GM23338 (cell line): Measurements from ENCODE around the gene OCA2. TPM values are rescaled to one million over a fixed set of nuclear protein-coding genes. Genes with fewer than 3 reads are reported as not detected.

Experiments
- ATAC-seq: fragments of 200-7000 bp; cut with Tn5 transposase; 3 replicates; pipeline ENCODE4 v1.9.1; 2020
- DNase-seq: peaks from one replicate; pipeline ENCODE4 v3.0.0-alpha.2; 2015; ENCODE audit warnings: low spot score
- H2AFZ ChIP-seq: fragments of 200-600 bp; sonication (generic); 2 replicates; pipeline ENCODE4 v1.8.0; 2016; ENCODE audit warnings: antibody characterized with exemption, mild to moderate bottlenecking, moderate library complexity
- H3F3A ChIP-seq: fragments of 200-600 bp; sonication (generic); replicated peaks from 2 replicates; pipeline ENCODE4 v1.8.0; 2017; ENCODE audit warnings: antibody characterized with exemption, mixed run types, low read depth
- H3K27ac ChIP-seq: fragments of 200-600 bp; sonication (generic); 2 replicates; pipeline ENCODE4 v1.6.1; 2016; ENCODE audit warnings: low read depth
- H3K27me3 ChIP-seq: fragments of 200-600 bp; sonication (generic); 2 replicates; pipeline ENCODE4 v1.8.0; 2016; ENCODE audit warnings: mild to moderate bottlenecking, mixed run types, moderate library complexity; ENCODE audit not compliant: insufficient read depth
- H3K36me3 ChIP-seq: fragments of 200-600 bp; sonication (generic); 2 replicates; pipeline ENCODE4 v1.8.0; 2016; ENCODE audit warnings: mild to moderate bottlenecking; ENCODE audit not compliant: insufficient read depth
- H3K4me1 ChIP-seq: fragments of 200-600 bp; sonication (generic); 2 replicates; pipeline ENCODE4 v1.8.0; 2016; ENCODE audit warnings: mild to moderate bottlenecking, moderate library complexity; ENCODE audit not compliant: insufficient read depth
- H3K4me2 ChIP-seq: fragments of 200-600 bp; sonication (generic); 2 replicates; pipeline ENCODE4 v1.7.1; 2017; ENCODE audit warnings: mixed run types
- H3K4me3 ChIP-seq: fragments of 200-600 bp; sonication (generic); 2 replicates; pipeline ENCODE4 v1.6.1; 2016; ENCODE audit warnings: mixed run types
- H3K79me2 ChIP-seq: fragments of 200-600 bp; sonication (generic); replicated peaks from 2 replicates; pipeline ENCODE4 v1.8.0; 2017; ENCODE audit warnings: mild to moderate bottlenecking; ENCODE audit not compliant: insufficient read depth
- H3K9me2 ChIP-seq: fragments of 200-600 bp; sonication (generic); 2 replicates; pipeline ENCODE4 v1.8.0; 2017; ENCODE audit not compliant: insufficient read depth
- H4K20me1 ChIP-seq: fragments of 200-600 bp; sonication (generic); replicated peaks from 2 replicates; pipeline ENCODE4 v1.8.0; 2017; ENCODE audit warnings: mild to moderate bottlenecking; ENCODE audit not compliant: insufficient read depth
- H3K27ac Mint-ChIP-seq: 2 replicates; pipeline ENCODE4 v1.8.0; 2020; ENCODE audit warnings: inconsistent platforms, mild to moderate bottlenecking, moderate library complexity, mixed read lengths
- H3K27me3 Mint-ChIP-seq: 3 replicates; pipeline ENCODE4 v1.8.0; 2022; ENCODE audit warnings: low read depth, mild to moderate bottlenecking, moderate library complexity, mixed read lengths, inconsistent platforms; ENCODE audit not compliant: insufficient read depth, poor library complexity
- H3K36me3 Mint-ChIP-seq: 3 replicates; pipeline ENCODE4 v1.8.0; 2021; ENCODE audit warnings: low read depth, mild to moderate bottlenecking, inconsistent platforms, moderate library complexity, mixed read lengths
- H3K4me1 Mint-ChIP-seq: 3 replicates; pipeline ENCODE4 v1.8.0; 2020; ENCODE audit warnings: mild to moderate bottlenecking, inconsistent platforms, mixed read lengths
- H3K4me3 Mint-ChIP-seq: 3 replicates; pipeline ENCODE4 v1.8.0; 2021; ENCODE audit warnings: moderate library complexity, mild to moderate bottlenecking, inconsistent platforms, mixed read lengths
- H3K9me3 Mint-ChIP-seq: 3 replicates; pipeline ENCODE4 v1.8.0; 2020; ENCODE audit warnings: moderate library complexity, mild to moderate bottlenecking, inconsistent platforms, mixed read lengths
- CREB1 ChIP-seq: fragments of 250-450 bp; sonication (Bioruptor Pico); IDR thresholded peaks from 2 replicates; pipeline ENCODE4 v1.5.0; 2020; ENCODE audit warnings: low read depth, mild to moderate bottlenecking, moderate library complexity
- EZH2 ChIP-seq: fragments of 200-600 bp; sonication (generic); IDR thresholded peaks from one replicate; pipeline ENCODE4 v1.8.0; 2017; ENCODE audit warnings: antibody characterized with exemption, mild to moderate bottlenecking, low read depth; ENCODE audit not compliant: unreplicated experiment
- NANOG ChIP-seq: IDR thresholded peaks from 2 replicates; pipeline ENCODE4 v1.6.1; 2016; ENCODE audit warnings: antibody characterized with exemption, borderline replicate concordance
- STAT1 ChIP-seq: IDR thresholded peaks from one replicate; pipeline ENCODE4 v1.6.1; 2016; ENCODE audit warnings: antibody characterized with exemption; ENCODE audit not compliant: unreplicated experiment
- ZNF114 ChIP-seq: fragments of 250-450 bp; sonication (Bioruptor Pico); IDR thresholded peaks from 2 replicates; pipeline ENCODE4 v1.5.0; 2020; ENCODE audit warnings: mild to moderate bottlenecking, moderate library complexity
- polyA plus RNA-seq: library from polyadenylated mRNA; unstranded; fragments of >200 nt; fragmentation: Nextera tagmentation; extraction: Ambion mirVana; gene quantifications from 2 replicates; pipeline ENCODE4 v1.2.1, GENCODE V29; 2016
- total RNA-seq: library from RNA; depleted of rRNA; stranded (reverse); fragments of >200 nt; shearing (Covaris generic); gene quantifications from 2 replicates; pipeline ENCODE4 v1.2.3, GENCODE V29; 2014
- TF ChIP-seq, protein P1 (sequence below), 2 experiments: fragments of 200-600 bp in 1 of 2; sonication (generic) in 1 of 2; conservative IDR thresholded peaks; 2 replicates each; pipeline versions ENCODE4 v1.5.1 to v1.6.1; 2016 to 2017; ENCODE audit warnings: antibody characterized with exemption in 2 of 2, low read depth in 2 of 2, mild to moderate bottlenecking in 2 of 2, moderate library complexity in 1 of 2
- TF ChIP-seq, protein P2 (sequence below): IDR thresholded peaks from 2 replicates; pipeline ENCODE4 v1.6.1; 2016; ENCODE audit warnings: antibody characterized with exemption
- TF ChIP-seq, protein P3 (sequence below): fragments of 250-450 bp; sonication (Bioruptor Pico); IDR thresholded peaks from 2 replicates; pipeline ENCODE4 v1.5.0; 2020; ENCODE audit warnings: mild to moderate bottlenecking, moderate library complexity

The OCA2 gene
- total and polyA plus RNA-seq, 2 experiments from 2014 or later, result 0.40 to 0.69 TPM

DNA sequence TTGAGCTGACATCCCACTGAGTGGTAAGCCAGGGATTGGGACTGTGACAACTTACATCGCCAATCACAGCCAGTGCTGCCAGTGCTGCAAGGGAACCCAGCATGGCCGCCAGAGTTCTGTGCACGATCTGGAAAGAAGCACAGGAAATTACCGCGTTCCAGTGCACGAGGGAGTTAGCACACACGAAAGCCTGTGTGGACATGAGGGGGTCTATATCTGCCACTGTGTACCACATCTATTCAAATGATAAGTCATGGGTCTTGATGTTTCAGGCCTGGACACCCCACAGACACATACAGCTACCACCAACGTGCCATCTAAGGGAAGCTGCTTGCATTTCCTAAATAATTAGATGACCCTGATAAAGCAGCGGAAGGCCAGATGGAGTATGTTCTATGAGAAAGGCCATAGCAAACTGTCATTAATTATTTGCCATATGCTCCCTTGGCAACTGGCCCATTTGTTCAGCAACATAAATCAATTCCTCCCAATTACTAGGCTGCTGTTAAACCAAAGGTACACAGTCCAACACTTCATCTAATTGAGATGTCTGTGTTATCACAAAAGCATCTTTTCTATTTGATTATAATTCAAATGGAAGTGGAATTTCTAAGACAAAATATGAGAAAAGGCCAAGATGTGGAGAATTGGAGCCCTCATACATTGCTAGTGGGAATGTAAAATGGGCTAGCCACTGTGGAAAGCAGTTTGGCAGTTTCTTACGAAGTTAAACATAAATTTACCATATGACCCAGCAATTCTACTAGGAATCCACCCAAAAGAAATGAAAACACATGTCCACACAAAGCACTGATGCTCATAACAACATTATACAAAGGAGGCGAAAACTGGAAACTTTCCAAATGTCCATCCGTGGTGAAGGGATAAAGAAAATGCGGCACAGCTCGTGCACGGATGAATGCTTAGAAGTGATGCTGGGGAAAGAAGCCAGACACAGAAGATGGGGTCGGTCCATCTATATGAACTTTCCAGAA lies 108.3 kb downstream of the OCA2 start:
- no peaks in the 10 kb centered on the region for H3K79me2 ChIP-seq
- no peak overlapping the region for H3K27ac Mint-ChIP-seq
- no peak for ATAC-seq
- H3K9me3 Mint-ChIP-seq, result no peaks in the 10 kb centered on the region; the same call in 1 of the 3 replicates
- H3K4me1 ChIP-seq, result no peaks in the 10 kb centered on the region
- H3K36me3 ChIP-seq, result no peaks in the 10 kb centered on the region
- DNase-seq, result no peak
- no peak overlapping the region for H3K4me3 ChIP-seq
- H3K9me2 ChIP-seq, result no peaks in the 10 kb centered on the region
- H3K27ac ChIP-seq, result no peak overlapping the region
- peaks cover 1% of the 10 kb centered on the region for H3K27me3 Mint-ChIP-seq
- no peaks in the 10 kb centered on the region for H3K36me3 Mint-ChIP-seq
- H3K27me3 ChIP-seq, result no peaks in the 10 kb centered on the region
- H3K4me1 Mint-ChIP-seq, result no peaks in the 10 kb centered on the region
- H3K4me2 ChIP-seq, result no peak overlapping the region
- TF ChIP-seq, protein P1, sequence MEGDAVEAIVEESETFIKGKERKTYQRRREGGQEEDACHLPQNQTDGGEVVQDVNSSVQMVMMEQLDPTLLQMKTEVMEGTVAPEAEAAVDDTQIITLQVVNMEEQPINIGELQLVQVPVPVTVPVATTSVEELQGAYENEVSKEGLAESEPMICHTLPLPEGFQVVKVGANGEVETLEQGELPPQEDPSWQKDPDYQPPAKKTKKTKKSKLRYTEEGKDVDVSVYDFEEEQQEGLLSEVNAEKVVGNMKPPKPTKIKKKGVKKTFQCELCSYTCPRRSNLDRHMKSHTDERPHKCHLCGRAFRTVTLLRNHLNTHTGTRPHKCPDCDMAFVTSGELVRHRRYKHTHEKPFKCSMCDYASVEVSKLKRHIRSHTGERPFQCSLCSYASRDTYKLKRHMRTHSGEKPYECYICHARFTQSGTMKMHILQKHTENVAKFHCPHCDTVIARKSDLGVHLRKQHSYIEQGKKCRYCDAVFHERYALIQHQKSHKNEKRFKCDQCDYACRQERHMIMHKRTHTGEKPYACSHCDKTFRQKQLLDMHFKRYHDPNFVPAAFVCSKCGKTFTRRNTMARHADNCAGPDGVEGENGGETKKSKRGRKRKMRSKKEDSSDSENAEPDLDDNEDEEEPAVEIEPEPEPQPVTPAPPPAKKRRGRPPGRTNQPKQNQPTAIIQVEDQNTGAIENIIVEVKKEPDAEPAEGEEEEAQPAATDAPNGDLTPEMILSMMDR (conservative IDR thresholded peaks at IDR 0.05; ENCODE audit: low read depth in 2 of 2), result no peak
- no peak overlapping the region for H3K4me3 Mint-ChIP-seq
- no peaks in the 10 kb centered on the region for H4K20me1 ChIP-seq
- H2AFZ ChIP-seq, result no peak overlapping the region
- H3F3A ChIP-seq, result no peaks in the 10 kb centered on the region

DNA sequence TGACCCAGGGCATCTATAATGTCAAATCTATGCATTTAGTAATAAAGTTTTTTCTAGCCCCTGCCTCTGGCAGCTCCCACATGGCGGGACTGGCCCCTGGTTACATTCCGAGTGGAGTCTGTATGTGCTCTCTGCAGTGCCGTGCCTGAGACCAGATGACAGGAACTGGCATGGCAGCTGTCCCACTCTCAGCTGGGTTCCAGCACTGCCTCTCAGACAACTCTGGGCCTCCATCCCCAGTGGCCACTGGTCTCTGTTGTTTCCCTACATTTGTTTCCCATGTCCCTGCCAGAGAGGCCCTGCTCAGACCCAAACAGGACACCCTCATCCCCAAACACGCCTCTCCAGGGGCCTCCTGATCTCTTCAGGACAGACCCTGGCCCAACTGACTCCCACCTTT lies 109.3 kb downstream of the OCA2 start:
- Histone ChIP-seq H3K9me2 (no peaks in the 10 kb centered on the region), H3K27ac (no peak overlapping the region), H3K4me2 (no peak overlapping the region), H3K4me3 (no peak overlapping the region), H2AFZ (peak overlapping the region; percentile 52; the same call in 1 of the 2 replicates), H3F3A (no peaks in the 10 kb centered on the region), H3K79me2 (no peaks in the 10 kb centered on the region), H3K27me3 (no peaks in the 10 kb centered on the region), H4K20me1 (no peaks in the 10 kb centered on the region), H3K36me3 (no peaks in the 10 kb centered on the region), H3K4me1 (no peaks in the 10 kb centered on the region)
- H3K27ac Mint-ChIP-seq, result no peak overlapping the region
- DNase-seq, result no peak
- H3K9me3 Mint-ChIP-seq, result no peaks in the 10 kb centered on the region; the same call in 1 of the 3 replicates
- H3K36me3 Mint-ChIP-seq, result no peaks in the 10 kb centered on the region
- H3K27me3 Mint-ChIP-seq, result peaks cover 1% of the 10 kb centered on the region
- H3K4me1 Mint-ChIP-seq, result no peaks in the 10 kb centered on the region
- ATAC-seq, result no peak
- H3K4me3 Mint-ChIP-seq, result no peak overlapping the region
- TF ChIP-seq STAT1 (no peak), ZNF114 (CRISPR knock-in tag) (no peak), NANOG (no peak), EZH2 (no peak), CREB1 (CRISPR knock-in tag) (no peak)
- TF ChIP-seq, protein P2, sequence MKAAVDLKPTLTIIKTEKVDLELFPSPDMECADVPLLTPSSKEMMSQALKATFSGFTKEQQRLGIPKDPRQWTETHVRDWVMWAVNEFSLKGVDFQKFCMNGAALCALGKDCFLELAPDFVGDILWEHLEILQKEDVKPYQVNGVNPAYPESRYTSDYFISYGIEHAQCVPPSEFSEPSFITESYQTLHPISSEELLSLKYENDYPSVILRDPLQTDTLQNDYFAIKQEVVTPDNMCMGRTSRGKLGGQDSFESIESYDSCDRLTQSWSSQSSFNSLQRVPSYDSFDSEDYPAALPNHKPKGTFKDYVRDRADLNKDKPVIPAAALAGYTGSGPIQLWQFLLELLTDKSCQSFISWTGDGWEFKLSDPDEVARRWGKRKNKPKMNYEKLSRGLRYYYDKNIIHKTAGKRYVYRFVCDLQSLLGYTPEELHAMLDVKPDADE, result no peak
- TF ChIP-seq, protein P3, sequence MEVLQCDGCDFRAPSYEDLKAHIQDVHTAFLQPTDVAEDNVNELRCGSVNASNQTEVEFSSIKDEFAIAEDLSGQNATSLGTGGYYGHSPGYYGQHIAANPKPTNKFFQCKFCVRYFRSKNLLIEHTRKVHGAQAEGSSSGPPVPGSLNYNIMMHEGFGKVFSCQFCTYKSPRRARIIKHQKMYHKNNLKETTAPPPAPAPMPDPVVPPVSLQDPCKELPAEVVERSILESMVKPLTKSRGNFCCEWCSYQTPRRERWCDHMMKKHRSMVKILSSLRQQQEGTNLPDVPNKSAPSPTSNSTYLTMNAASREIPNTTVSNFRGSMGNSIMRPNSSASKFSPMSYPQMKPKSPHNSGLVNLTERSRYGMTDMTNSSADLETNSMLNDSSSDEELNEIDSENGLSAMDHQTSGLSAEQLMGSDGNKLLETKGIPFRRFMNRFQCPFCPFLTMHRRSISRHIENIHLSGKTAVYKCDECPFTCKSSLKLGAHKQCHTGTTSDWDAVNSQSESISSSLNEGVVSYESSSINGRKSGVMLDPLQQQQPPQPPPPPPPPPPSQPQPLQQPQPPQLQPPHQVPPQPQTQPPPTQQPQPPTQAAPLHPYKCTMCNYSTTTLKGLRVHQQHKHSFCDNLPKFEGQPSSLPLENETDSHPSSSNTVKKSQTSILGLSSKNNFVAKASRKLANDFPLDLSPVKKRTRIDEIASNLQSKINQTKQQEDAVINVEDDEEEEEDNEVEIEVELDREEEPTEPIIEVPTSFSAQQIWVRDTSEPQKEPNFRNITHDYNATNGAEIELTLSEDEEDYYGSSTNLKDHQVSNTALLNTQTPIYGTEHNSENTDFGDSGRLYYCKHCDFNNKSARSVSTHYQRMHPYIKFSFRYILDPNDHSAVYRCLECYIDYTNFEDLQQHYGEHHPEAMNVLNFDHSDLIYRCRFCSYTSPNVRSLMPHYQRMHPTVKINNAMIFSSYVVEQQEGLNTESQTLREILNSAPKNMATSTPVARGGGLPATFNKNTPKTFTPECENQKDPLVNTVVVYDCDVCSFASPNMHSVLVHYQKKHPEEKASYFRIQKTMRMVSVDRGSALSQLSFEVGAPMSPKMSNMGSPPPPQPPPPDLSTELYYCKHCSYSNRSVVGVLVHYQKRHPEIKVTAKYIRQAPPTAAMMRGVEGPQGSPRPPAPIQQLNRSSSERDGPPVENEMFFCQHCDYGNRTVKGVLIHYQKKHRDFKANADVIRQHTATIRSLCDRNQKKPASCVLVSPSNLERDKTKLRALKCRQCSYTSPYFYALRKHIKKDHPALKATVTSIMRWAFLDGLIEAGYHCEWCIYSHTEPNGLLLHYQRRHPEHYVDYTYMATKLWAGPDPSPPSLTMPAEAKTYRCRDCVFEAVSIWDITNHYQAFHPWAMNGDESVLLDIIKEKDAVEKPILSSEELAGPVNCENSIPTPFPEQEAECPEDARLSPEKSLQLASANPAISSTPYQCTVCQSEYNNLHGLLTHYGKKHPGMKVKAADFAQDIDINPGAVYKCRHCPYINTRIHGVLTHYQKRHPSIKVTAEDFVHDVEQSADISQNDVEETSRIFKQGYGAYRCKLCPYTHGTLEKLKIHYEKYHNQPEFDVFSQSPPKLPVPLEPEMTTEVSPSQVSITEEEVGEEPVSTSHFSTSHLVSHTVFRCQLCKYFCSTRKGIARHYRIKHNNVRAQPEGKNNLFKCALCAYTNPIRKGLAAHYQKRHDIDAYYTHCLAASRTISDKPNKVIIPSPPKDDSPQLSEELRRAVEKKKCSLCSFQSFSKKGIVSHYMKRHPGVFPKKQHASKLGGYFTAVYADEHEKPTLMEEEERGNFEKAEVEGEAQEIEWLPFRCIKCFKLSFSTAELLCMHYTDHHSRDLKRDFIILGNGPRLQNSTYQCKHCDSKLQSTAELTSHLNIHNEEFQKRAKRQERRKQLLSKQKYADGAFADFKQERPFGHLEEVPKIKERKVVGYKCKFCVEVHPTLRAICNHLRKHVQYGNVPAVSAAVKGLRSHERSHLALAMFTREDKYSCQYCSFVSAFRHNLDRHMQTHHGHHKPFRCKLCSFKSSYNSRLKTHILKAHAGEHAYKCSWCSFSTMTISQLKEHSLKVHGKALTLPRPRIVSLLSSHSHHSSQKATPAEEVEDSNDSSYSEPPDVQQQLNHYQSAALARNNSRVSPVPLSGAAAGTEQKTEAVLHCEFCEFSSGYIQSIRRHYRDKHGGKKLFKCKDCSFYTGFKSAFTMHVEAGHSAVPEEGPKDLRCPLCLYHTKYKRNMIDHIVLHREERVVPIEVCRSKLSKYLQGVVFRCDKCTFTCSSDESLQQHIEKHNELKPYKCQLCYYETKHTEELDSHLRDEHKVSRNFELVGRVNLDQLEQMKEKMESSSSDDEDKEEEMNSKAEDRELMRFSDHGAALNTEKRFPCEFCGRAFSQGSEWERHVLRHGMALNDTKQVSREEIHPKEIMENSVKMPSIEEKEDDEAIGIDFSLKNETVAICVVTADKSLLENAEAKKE (CRISPR knock-in tag), result no peak
